Keratinocyte (primary cell): ENCODE results near the gene TAPT1.

Source experiments
- CTCF ChIP-seq, 3 experiments: IDR thresholded peaks in 1 of 3; conservative IDR thresholded peaks in 1 of 3; optimal IDR thresholded peaks in 1 of 3; 2 replicates in 2 of 3; 3 replicates in 1 of 3; pipeline versions ENCODE3 to v1.5.1; 2011; ENCODE audit warnings: low read length in 3 of 3, mild to moderate bottlenecking in 3 of 3, moderate library complexity in 2 of 3, control low read depth in 1 of 3, inconsistent platforms in 1 of 3; ENCODE audit not compliant: insufficient read depth in 2 of 3; ENCODE audit errors: extremely low read depth in 1 of 3
- EZH2 ChIP-seq: IDR thresholded peaks from one replicate; pipeline ENCODE4 v1.6.1; 2012; ENCODE audit warnings: inconsistent platforms, mild to moderate bottlenecking, low read length, moderate library complexity

- TF ChIP-seq CTCF (optimal IDR thresholded peaks at IDR 0.05 in 1 of 3, IDR thresholded peaks at IDR 0.05 in 1 of 3, conservative IDR thresholded peaks at IDR 0.05 in 1 of 3; ENCODE audit: extremely low read depth in 1 of 3, insufficient read depth in 2 of 3, low read length in 3 of 3) (no peak), EZH2 (no peak)
Measured at GRCh38 chr4:16183604-16184003, 42.7 kb downstream of the TAPT1 start.
